Cerebellar nuclear complex (tissue), 1 donor: ENCODE results near the gene ARIH2.

Experiments
- DNase-seq, 2 experiments: peaks; one replicate each; lab custom pipeline; 2025; lab: John Stamatoyannopoulos, UW

Gene ARIH2

GRCh38 chr3:48929358-48930035, 10.9 kb downstream of the ARIH2 start:
- DNase-seq, result no peak

- no peak for DNase-seq
Measured at GRCh38 chr3:48930590-48930989, 11.9 kb downstream of the ARIH2 start.

- no peak for DNase-seq
Measured at GRCh38 chr3:48931944-48932580, 13.4 kb downstream of the ARIH2 start.

GRCh38 chr3:48934333-48934991, 15.8 kb downstream of the ARIH2 start:
- DNase-seq, result no peak

- DNase-seq, result no peak
Measured at GRCh38 chr3:48935530-48935929, 16.9 kb downstream of the ARIH2 start.

- no peak for DNase-seq
Measured at GRCh38 chr3:48938156-48938555, 19.5 kb downstream of the ARIH2 start.

GRCh38 chr3:48938689-48939088, 20.0 kb downstream of the ARIH2 start:
- DNase-seq, result no peak

GRCh38 chr3:48945432-48945831, 26.8 kb downstream of the ARIH2 start:
- no peak for DNase-seq

GRCh38 chr3:48945891-48946549, 27.4 kb downstream of the ARIH2 start:
- DNase-seq, result no peak

GRCh38 chr3:48949376-48949717, 30.7 kb downstream of the ARIH2 start:
- no peak for DNase-seq

GRCh38 chr3:48950051-48950450, 31.4 kb downstream of the ARIH2 start:
- no peak for DNase-seq

GRCh38 chr3:48951764-48952163, 33.1 kb downstream of the ARIH2 start:
- no peak for DNase-seq

GRCh38 chr3:48952510-48953118, 34.0 kb downstream of the ARIH2 start:
- no peak for DNase-seq

- DNase-seq, result no peak
Measured at GRCh38 chr3:48957006-48957705, 38.5 kb downstream of the ARIH2 start.

GRCh38 chr3:48960841-48961413, 42.3 kb downstream of the ARIH2 start:
- no peak for DNase-seq

GRCh38 chr3:48962340-48962739, 43.7 kb downstream of the ARIH2 start:
- no peak for DNase-seq

- DNase-seq, result no peak
Measured at GRCh38 chr3:48962939-48963338, 44.3 kb downstream of the ARIH2 start.

GRCh38 chr3:48963591-48963990, 44.9 kb downstream of the ARIH2 start:
- no peak for DNase-seq

GRCh38 chr3:48966367-48966766, 47.7 kb downstream of the ARIH2 start:
- DNase-seq, result no peak

- no peak for DNase-seq
Measured at GRCh38 chr3:48966876-48967361, 48.3 kb downstream of the ARIH2 start.

- no peak for DNase-seq
Measured at GRCh38 chr3:48970586-48970985, 51.9 kb downstream of the ARIH2 start.
